Transverse colon (tissue), 4 donors: ENCODE data around the gene DNAJA2. TPM values are rescaled to one million over a fixed set of nuclear protein-coding genes. Genes with fewer than 3 reads are reported as not detected.

ENCODE experiments used
- DNase-seq: peaks from one replicate; pipeline ENCODE4 v3.0.0-alpha.2; 2019
- H3K27ac ChIP-seq, 4 donors: fragments of 200-600 bp; sonication (generic); 2 replicates each; pipeline ENCODE4 v1.5.1; 2016 to 2018; ENCODE audit warnings: inconsistent platforms in 4 of 4
- H3K27me3 ChIP-seq: fragments of 200-600 bp; sonication (generic); 2 replicates; pipeline ENCODE4 v1.5.1; 2017; ENCODE audit warnings: inconsistent platforms
- H3K36me3 ChIP-seq, 4 donors: fragments of 200-600 bp; sonication (generic); 2 replicates each; pipeline ENCODE4 v1.5.1; 2017 to 2019; ENCODE audit warnings: inconsistent platforms in 4 of 4
- H3K4me1 ChIP-seq, 4 donors: fragments of 200-600 bp; sonication (generic); 2 replicates each; pipeline ENCODE4 v1.5.1; 2017 to 2020; ENCODE audit warnings: inconsistent platforms in 4 of 4
- H3K4me3 ChIP-seq, 4 donors: fragments of 200-600 bp; sonication (generic); 1 replicate in 1 of 4; 2 replicates in 3 of 4; pipeline versions ENCODE4 v1.5.1 to v1.6.1; 2017 to 2019; ENCODE audit warnings: inconsistent platforms in 4 of 4
- H3K9me3 ChIP-seq, 2 donors: fragments of 200-600 bp; sonication (generic); 2 replicates each; pipeline ENCODE4 v1.5.1; 2017 to 2019; ENCODE audit warnings: inconsistent platforms in 2 of 2
- CTCF ChIP-seq, 5 experiments: fragments of 200-600 bp in 3 of 5; fragments of 450-650 bp in 2 of 5; sonication (generic) in 3 of 5; IDR thresholded peaks; 1 replicate in 2 of 5; 2 replicates in 3 of 5; pipeline ENCODE4 v1.5.1; 2016 to 2017; ENCODE audit warnings: antibody characterized with exemption in 5 of 5, inconsistent platforms in 3 of 5, mild to moderate bottlenecking in 2 of 5, moderate library complexity in 1 of 5
- EP300 ChIP-seq: sonication (generic); formaldehyde crosslinking; IDR thresholded peaks from one replicate; pipeline ENCODE4 v1.6.1; 2017; ENCODE audit warnings: antibody characterized with exemption, low read depth
- POLR2A ChIP-seq: fragments of 450-650 bp; IDR thresholded peaks from one replicate; pipeline ENCODE4 v1.6.1; 2016; ENCODE audit warnings: antibody characterized with exemption, mild to moderate bottlenecking, moderate library complexity
- POLR2AphosphoS5 ChIP-seq, 3 donors: sonication (generic); formaldehyde crosslinking; IDR thresholded peaks; one replicate each; pipeline ENCODE4 v1.6.1; 2016; ENCODE audit warnings: antibody characterized with exemption in 3 of 3
- WGBS, 2 donors: methylation state at CpG; one replicate each; pipeline ENCODE4 v1.1.5; 2018; ENCODE audit warnings: low coverage in 1 of 2; 5-methylcytosine and 5-hydroxymethylcytosine counted together
- in situ Hi-C, 4 donors: fragments of 200-750 bp; cut with MboI; loops; one replicate each; pipeline versions ENCODE4 v1.15.0 to v1.15.1; 2017; ENCODE audit warnings: low sequenced_read_pairs in 3 of 4, low pct_ligation_motif_present in 1 of 4, low pct_unique_long_range_greater_than_20kb in 1 of 4
- intact Hi-C: fragments of 100-400 bp; cut with DNase I; formaldehyde crosslinking; loops from one replicate; pipeline ENCODE4 v1.15.1; 2023; ENCODE audit warnings: low total_unique reads
- total RNA-seq, 4 donors: library from RNA; depleted of rRNA; stranded (reverse); fragments of >200 nt; gene quantifications; one replicate each; pipeline ENCODE4 v1.1.0, GENCODE V29; 2016

Gene DNAJA2
- total RNA-seq, 4 donors from 2014 or later: 17.1 to 53.2 (median 39.2) TPM

DNA sequence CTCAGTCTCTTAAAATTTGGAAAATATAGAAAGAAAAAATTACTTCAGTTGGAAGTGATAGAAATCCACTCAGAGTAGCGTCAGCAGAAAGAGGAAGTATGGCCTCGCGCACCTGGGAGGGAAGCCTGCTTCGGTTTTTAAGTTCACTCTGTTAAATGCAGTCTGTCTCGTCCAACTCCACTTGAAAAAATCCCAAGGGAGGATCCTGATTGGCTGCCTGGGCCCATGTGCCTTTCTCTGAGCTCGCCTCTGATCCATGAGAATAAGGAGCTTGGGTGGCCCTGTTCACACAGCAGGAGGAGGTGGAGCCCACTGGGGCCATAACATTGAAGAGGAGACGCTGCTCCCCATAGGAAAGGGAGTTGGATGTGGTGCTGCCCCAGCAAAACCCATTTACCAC lies 40.7 kb downstream of the DNAJA2 start:
- intact Hi-C loops: no loop called here

DNA sequence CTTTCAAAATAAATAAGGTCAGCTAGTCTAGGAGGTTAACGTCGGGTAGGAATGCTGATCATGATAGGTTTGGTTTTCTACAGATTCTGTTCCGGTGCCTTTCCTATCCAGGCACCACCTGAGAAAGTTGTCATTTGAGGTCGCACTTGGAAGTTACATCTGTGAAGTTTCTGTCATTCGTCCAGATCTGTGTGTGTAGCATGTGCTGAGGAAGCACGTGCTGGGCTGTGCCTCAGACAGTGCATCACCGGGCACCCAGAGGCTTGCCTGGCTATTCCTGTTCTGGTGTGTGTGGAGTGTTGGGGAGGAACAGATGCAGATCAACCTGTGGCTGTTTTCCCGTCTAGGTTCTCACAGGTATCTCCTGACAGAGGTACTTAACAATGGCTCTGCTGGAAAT lies 42.6 kb downstream of the DNAJA2 start:
- Histone ChIP-seq H3K4me3 (no peak overlapping the region), H3K27me3 (no peaks in the 10 kb centered on the region), H3K9me3 (no peaks in the 10 kb centered on the region), H3K4me1 (peaks cover 0 to 8% (median 2%) of the 10 kb centered on the region in 4 donors), H3K36me3 (no peaks in the 10 kb centered on the region), H3K27ac (no peak overlapping the region)
- TF ChIP-seq POLR2AphosphoS5 (IDR thresholded peaks at IDR 0.05) (no peak), CTCF (IDR thresholded peaks at IDR 0.05) (no peak), POLR2A (no peak), EP300 (no peak)
- 78 to 81% methylated on average over 3 to 8 of the region's 8 CpGs for WGBS, 2 donors
- in situ Hi-C loops: loop anchor here in 2 of 4 donors (25.0 kb wide), 2 partner anchors 269 to 1231 kb away; partner anchors contain the start of gene ABCC12 (in 1 of the 2)
- DNase-seq: no peak
- intact Hi-C loops: no loop called here

More for the DNA sequence above, 40.7 kb downstream of the DNAJA2 start:
- WGBS, 2 donors: 71 to 90% methylated on average over 3 to 7 of the region's 7 CpGs
- Histone ChIP-seq H3K36me3 (no peaks in the 10 kb centered on the region), H3K4me1 (peaks cover 0 to 8% (median 2%) of the 10 kb centered on the region in 4 donors), H3K27ac (no peak overlapping the region), H3K9me3 (no peaks in the 10 kb centered on the region), H3K27me3 (no peaks in the 10 kb centered on the region), H3K4me3 (no peak overlapping the region)
- DNase-seq: no peak
- in situ Hi-C loops: loop anchor here in 2 of 4 donors (25.0 kb wide), 2 partner anchors 271 to 1229 kb away; partner anchors contain the start of gene ABCC12 (in 1 of the 2)
- TF ChIP-seq POLR2AphosphoS5 (IDR thresholded peaks at IDR 0.05) (no peak), POLR2A (no peak), CTCF (IDR thresholded peaks at IDR 0.05) (no peak), EP300 (no peak)

GRCh38 chr16:46929378-46930332 lies 43.8 kb downstream of the DNAJA2 start:
- 66% methylated on average over 30 of the region's 43 CpGs; no CpG with 5 or more reads in 1 of the 2 donors for WGBS, 2 donors
- intact Hi-C loops: no loop called here
- Histone ChIP-seq H3K27me3 (no peaks in the 10 kb centered on the region), H3K4me1 (peaks cover 0 to 8% (median 2%) of the 10 kb centered on the region in 4 donors), H3K4me3 (no peak overlapping the region), H3K9me3 (no peaks in the 10 kb centered on the region), H3K27ac (no peak overlapping the region), H3K36me3 (no peaks in the 10 kb centered on the region)
- in situ Hi-C loops: loop anchor here in 2 of 4 donors (25.0 kb wide), 2 partner anchors 267 to 1233 kb away; partner anchors contain the start of gene ABCC12 (in 1 of the 2)
- peak; percentile 73 for DNase-seq
- TF ChIP-seq POLR2A (no peak), CTCF (IDR thresholded peaks at IDR 0.05) (peak; percentile 84 to 90 (median 89))

DNA sequence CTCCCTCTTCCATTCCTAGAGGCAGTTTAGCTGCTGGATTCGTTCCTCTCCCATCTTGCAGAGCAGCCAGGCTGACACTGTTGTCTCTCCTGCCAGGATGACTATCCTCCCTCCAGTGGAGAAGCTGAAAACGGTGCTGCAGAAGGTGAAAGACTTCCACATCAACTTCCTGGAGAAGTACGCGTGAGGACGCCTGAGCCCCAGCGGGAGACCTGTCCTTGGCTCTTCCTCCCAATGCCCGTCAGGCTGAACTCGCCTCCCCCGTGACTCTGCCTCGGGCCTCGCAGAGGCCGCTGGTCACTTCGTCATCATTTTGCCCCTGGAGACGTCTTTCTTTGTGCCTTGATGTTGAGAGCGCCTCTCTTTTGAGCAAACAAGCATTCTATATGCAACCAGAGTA lies 44.7 kb downstream of the DNAJA2 start:
- Histone ChIP-seq H3K27ac (no peak overlapping the region), H3K36me3 (no peaks in the 10 kb centered on the region), H3K4me3 (no peak overlapping the region), H3K4me1 (peaks cover 0 to 8% (median 2%) of the 10 kb centered on the region in 4 donors), H3K9me3 (no peaks in the 10 kb centered on the region), H3K27me3 (no peaks in the 10 kb centered on the region)
- in situ Hi-C loops (loop anchor here in 2 of 4 donors (25.0 kb wide), 2 partner anchors 267 to 1233 kb away; partner anchors contain the start of gene ABCC12 (in 1 of the 2)), intact Hi-C loops (no loop called here)
- DNase-seq: no peak
- TF ChIP-seq POLR2AphosphoS5 (IDR thresholded peaks at IDR 0.05) (no peak), EP300 (no peak), CTCF (IDR thresholded peaks at IDR 0.05) (no peak), POLR2A (no peak)
- WGBS, 2 donors: 67 to 87% methylated on average over 1 to 15 of the region's 15 CpGs
